GM23338 (cell line): ENCODE results near the gene EPHB2. TPM values are rescaled to one million over a fixed set of nuclear protein-coding genes. Genes with fewer than 3 reads are reported as not detected.

ENCODE experiments used
- ATAC-seq: fragments of 200-7000 bp; cut with Tn5 transposase; 3 replicates; pipeline ENCODE4 v1.9.1; 2020
- DNase-seq: peaks from one replicate; pipeline ENCODE4 v3.0.0-alpha.2; 2015; ENCODE audit warnings: low spot score
- H2AFZ ChIP-seq: fragments of 200-600 bp; sonication (generic); 2 replicates; pipeline ENCODE4 v1.8.0; 2016; ENCODE audit warnings: antibody characterized with exemption, mild to moderate bottlenecking, moderate library complexity
- H3F3A ChIP-seq: fragments of 200-600 bp; sonication (generic); replicated peaks from 2 replicates; pipeline ENCODE4 v1.8.0; 2017; ENCODE audit warnings: antibody characterized with exemption, mixed run types, low read depth
- H3K27ac ChIP-seq: fragments of 200-600 bp; sonication (generic); 2 replicates; pipeline ENCODE4 v1.6.1; 2016; ENCODE audit warnings: low read depth
- H3K27me3 ChIP-seq: fragments of 200-600 bp; sonication (generic); 2 replicates; pipeline ENCODE4 v1.8.0; 2016; ENCODE audit warnings: mild to moderate bottlenecking, mixed run types, moderate library complexity; ENCODE audit not compliant: insufficient read depth
- H3K36me3 ChIP-seq: fragments of 200-600 bp; sonication (generic); 2 replicates; pipeline ENCODE4 v1.8.0; 2016; ENCODE audit warnings: mild to moderate bottlenecking; ENCODE audit not compliant: insufficient read depth
- H3K4me1 ChIP-seq: fragments of 200-600 bp; sonication (generic); 2 replicates; pipeline ENCODE4 v1.8.0; 2016; ENCODE audit warnings: mild to moderate bottlenecking, moderate library complexity; ENCODE audit not compliant: insufficient read depth
- H3K4me2 ChIP-seq: fragments of 200-600 bp; sonication (generic); 2 replicates; pipeline ENCODE4 v1.7.1; 2017; ENCODE audit warnings: mixed run types
- H3K4me3 ChIP-seq: fragments of 200-600 bp; sonication (generic); 2 replicates; pipeline ENCODE4 v1.6.1; 2016; ENCODE audit warnings: mixed run types
- H3K79me2 ChIP-seq: fragments of 200-600 bp; sonication (generic); replicated peaks from 2 replicates; pipeline ENCODE4 v1.8.0; 2017; ENCODE audit warnings: mild to moderate bottlenecking; ENCODE audit not compliant: insufficient read depth
- H3K9me2 ChIP-seq: fragments of 200-600 bp; sonication (generic); 2 replicates; pipeline ENCODE4 v1.8.0; 2017; ENCODE audit not compliant: insufficient read depth
- H4K20me1 ChIP-seq: fragments of 200-600 bp; sonication (generic); replicated peaks from 2 replicates; pipeline ENCODE4 v1.8.0; 2017; ENCODE audit warnings: mild to moderate bottlenecking; ENCODE audit not compliant: insufficient read depth
- H3K27ac Mint-ChIP-seq: 2 replicates; pipeline ENCODE4 v1.8.0; 2020; ENCODE audit warnings: inconsistent platforms, mild to moderate bottlenecking, moderate library complexity, mixed read lengths
- H3K27me3 Mint-ChIP-seq: 3 replicates; pipeline ENCODE4 v1.8.0; 2022; ENCODE audit warnings: low read depth, mild to moderate bottlenecking, moderate library complexity, mixed read lengths, inconsistent platforms; ENCODE audit not compliant: insufficient read depth, poor library complexity
- H3K36me3 Mint-ChIP-seq: 3 replicates; pipeline ENCODE4 v1.8.0; 2021; ENCODE audit warnings: low read depth, mild to moderate bottlenecking, inconsistent platforms, moderate library complexity, mixed read lengths
- H3K4me1 Mint-ChIP-seq: 3 replicates; pipeline ENCODE4 v1.8.0; 2020; ENCODE audit warnings: mild to moderate bottlenecking, inconsistent platforms, mixed read lengths
- H3K4me3 Mint-ChIP-seq: 3 replicates; pipeline ENCODE4 v1.8.0; 2021; ENCODE audit warnings: moderate library complexity, mild to moderate bottlenecking, inconsistent platforms, mixed read lengths
- H3K9me3 Mint-ChIP-seq: 3 replicates; pipeline ENCODE4 v1.8.0; 2020; ENCODE audit warnings: moderate library complexity, mild to moderate bottlenecking, inconsistent platforms, mixed read lengths
- EZH2 ChIP-seq: fragments of 200-600 bp; sonication (generic); IDR thresholded peaks from one replicate; pipeline ENCODE4 v1.8.0; 2017; ENCODE audit warnings: antibody characterized with exemption, mild to moderate bottlenecking, low read depth; ENCODE audit not compliant: unreplicated experiment
- POLR2AphosphoS5 ChIP-seq: IDR thresholded peaks from 2 replicates; pipeline ENCODE4 v1.6.1; 2016; ENCODE audit warnings: antibody characterized with exemption, low read depth
- STAT1 ChIP-seq: IDR thresholded peaks from one replicate; pipeline ENCODE4 v1.6.1; 2016; ENCODE audit warnings: antibody characterized with exemption; ENCODE audit not compliant: unreplicated experiment
- ZNF114 ChIP-seq: fragments of 250-450 bp; sonication (Bioruptor Pico); IDR thresholded peaks from 2 replicates; pipeline ENCODE4 v1.5.0; 2020; ENCODE audit warnings: mild to moderate bottlenecking, moderate library complexity
- ZNF331 ChIP-seq: fragments of 250-450 bp; sonication (Bioruptor Pico); IDR thresholded peaks from 2 replicates; pipeline ENCODE4 v1.5.0; 2020; ENCODE audit warnings: low read depth, mild to moderate bottlenecking, moderate library complexity
- polyA plus RNA-seq: library from polyadenylated mRNA; unstranded; fragments of >200 nt; fragmentation: Nextera tagmentation; extraction: Ambion mirVana; gene quantifications from 2 replicates; pipeline ENCODE4 v1.2.1, GENCODE V29; 2016
- total RNA-seq: library from RNA; depleted of rRNA; stranded (reverse); fragments of >200 nt; shearing (Covaris generic); gene quantifications from 2 replicates; pipeline ENCODE4 v1.2.3, GENCODE V29; 2014
- TF ChIP-seq, protein P1 (sequence below): IDR thresholded peaks from one replicate; pipeline ENCODE4 v1.6.1; 2018; ENCODE audit warnings: antibody characterized with exemption; ENCODE audit not compliant: unreplicated experiment
- TF ChIP-seq, protein P2 (sequence below): fragments of 250-450 bp; sonication (Bioruptor Pico); IDR thresholded peaks from 2 replicates; pipeline ENCODE4 v1.5.0; 2020; ENCODE audit warnings: mild to moderate bottlenecking, moderate library complexity

Gene EPHB2
- total and polyA plus RNA-seq, 2 experiments from 2014 or later: 4.1 to 20.1 TPM

DNA sequence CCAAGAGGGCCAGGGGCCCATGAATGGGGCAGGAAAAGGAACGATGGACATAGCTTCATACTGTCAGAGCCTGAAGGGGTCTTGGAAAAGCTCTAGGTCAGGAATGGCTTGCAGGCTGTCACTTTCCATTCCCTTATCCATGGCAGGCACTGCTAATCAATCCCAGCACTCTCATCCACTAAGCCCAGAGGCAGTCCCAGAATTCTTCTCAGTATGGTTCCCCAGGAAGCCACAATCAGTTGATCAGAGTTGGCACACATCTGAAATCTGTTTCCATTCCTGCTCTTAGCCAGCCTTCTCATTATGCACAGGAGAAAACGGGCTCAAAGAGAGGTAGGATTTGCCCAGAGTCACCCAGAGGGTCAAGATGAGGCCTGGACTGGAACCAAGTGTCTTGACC lies 196.3 kb downstream of the EPHB2 start:
- Histone ChIP-seq H3K4me1 (no peaks in the 10 kb centered on the region), H3K79me2 (no peaks in the 10 kb centered on the region), H3K9me2 (no peaks in the 10 kb centered on the region), H3F3A (no peaks in the 10 kb centered on the region), H2AFZ (no peak overlapping the region), H3K4me3 (no peak overlapping the region), H3K27me3 (no peaks in the 10 kb centered on the region), H3K36me3 (no peaks in the 10 kb centered on the region; the same call in 1 of the 2 replicates), H3K4me2 (no peak overlapping the region), H4K20me1 (no peaks in the 10 kb centered on the region; the same call in 1 of the 2 replicates), H3K27ac (no peak overlapping the region)
- Mint-ChIP-seq H3K9me3 (no peaks in the 10 kb centered on the region), H3K27me3 (no peaks in the 10 kb centered on the region), H3K4me1 (no peaks in the 10 kb centered on the region), H3K36me3 (no peaks in the 10 kb centered on the region), H3K27ac (no peak overlapping the region), H3K4me3 (no peak overlapping the region; the same call in 2 of the 3 replicates)
- DNase-seq: no peak
- TF ChIP-seq EZH2: no peak
- TF ChIP-seq, protein P1, sequence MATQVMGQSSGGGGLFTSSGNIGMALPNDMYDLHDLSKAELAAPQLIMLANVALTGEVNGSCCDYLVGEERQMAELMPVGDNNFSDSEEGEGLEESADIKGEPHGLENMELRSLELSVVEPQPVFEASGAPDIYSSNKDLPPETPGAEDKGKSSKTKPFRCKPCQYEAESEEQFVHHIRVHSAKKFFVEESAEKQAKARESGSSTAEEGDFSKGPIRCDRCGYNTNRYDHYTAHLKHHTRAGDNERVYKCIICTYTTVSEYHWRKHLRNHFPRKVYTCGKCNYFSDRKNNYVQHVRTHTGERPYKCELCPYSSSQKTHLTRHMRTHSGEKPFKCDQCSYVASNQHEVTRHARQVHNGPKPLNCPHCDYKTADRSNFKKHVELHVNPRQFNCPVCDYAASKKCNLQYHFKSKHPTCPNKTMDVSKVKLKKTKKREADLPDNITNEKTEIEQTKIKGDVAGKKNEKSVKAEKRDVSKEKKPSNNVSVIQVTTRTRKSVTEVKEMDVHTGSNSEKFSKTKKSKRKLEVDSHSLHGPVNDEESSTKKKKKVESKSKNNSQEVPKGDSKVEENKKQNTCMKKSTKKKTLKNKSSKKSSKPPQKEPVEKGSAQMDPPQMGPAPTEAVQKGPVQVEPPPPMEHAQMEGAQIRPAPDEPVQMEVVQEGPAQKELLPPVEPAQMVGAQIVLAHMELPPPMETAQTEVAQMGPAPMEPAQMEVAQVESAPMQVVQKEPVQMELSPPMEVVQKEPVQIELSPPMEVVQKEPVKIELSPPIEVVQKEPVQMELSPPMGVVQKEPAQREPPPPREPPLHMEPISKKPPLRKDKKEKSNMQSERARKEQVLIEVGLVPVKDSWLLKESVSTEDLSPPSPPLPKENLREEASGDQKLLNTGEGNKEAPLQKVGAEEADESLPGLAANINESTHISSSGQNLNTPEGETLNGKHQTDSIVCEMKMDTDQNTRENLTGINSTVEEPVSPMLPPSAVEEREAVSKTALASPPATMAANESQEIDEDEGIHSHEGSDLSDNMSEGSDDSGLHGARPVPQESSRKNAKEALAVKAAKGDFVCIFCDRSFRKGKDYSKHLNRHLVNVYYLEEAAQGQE: no peak
- TF ChIP-seq STAT1: no peak
- no peak for TF ChIP-seq POLR2AphosphoS5
- no peak for TF ChIP-seq ZNF331 (CRISPR knock-in tag)
- no peak for TF ChIP-seq ZNF114 (CRISPR knock-in tag)
- TF ChIP-seq, protein P2, sequence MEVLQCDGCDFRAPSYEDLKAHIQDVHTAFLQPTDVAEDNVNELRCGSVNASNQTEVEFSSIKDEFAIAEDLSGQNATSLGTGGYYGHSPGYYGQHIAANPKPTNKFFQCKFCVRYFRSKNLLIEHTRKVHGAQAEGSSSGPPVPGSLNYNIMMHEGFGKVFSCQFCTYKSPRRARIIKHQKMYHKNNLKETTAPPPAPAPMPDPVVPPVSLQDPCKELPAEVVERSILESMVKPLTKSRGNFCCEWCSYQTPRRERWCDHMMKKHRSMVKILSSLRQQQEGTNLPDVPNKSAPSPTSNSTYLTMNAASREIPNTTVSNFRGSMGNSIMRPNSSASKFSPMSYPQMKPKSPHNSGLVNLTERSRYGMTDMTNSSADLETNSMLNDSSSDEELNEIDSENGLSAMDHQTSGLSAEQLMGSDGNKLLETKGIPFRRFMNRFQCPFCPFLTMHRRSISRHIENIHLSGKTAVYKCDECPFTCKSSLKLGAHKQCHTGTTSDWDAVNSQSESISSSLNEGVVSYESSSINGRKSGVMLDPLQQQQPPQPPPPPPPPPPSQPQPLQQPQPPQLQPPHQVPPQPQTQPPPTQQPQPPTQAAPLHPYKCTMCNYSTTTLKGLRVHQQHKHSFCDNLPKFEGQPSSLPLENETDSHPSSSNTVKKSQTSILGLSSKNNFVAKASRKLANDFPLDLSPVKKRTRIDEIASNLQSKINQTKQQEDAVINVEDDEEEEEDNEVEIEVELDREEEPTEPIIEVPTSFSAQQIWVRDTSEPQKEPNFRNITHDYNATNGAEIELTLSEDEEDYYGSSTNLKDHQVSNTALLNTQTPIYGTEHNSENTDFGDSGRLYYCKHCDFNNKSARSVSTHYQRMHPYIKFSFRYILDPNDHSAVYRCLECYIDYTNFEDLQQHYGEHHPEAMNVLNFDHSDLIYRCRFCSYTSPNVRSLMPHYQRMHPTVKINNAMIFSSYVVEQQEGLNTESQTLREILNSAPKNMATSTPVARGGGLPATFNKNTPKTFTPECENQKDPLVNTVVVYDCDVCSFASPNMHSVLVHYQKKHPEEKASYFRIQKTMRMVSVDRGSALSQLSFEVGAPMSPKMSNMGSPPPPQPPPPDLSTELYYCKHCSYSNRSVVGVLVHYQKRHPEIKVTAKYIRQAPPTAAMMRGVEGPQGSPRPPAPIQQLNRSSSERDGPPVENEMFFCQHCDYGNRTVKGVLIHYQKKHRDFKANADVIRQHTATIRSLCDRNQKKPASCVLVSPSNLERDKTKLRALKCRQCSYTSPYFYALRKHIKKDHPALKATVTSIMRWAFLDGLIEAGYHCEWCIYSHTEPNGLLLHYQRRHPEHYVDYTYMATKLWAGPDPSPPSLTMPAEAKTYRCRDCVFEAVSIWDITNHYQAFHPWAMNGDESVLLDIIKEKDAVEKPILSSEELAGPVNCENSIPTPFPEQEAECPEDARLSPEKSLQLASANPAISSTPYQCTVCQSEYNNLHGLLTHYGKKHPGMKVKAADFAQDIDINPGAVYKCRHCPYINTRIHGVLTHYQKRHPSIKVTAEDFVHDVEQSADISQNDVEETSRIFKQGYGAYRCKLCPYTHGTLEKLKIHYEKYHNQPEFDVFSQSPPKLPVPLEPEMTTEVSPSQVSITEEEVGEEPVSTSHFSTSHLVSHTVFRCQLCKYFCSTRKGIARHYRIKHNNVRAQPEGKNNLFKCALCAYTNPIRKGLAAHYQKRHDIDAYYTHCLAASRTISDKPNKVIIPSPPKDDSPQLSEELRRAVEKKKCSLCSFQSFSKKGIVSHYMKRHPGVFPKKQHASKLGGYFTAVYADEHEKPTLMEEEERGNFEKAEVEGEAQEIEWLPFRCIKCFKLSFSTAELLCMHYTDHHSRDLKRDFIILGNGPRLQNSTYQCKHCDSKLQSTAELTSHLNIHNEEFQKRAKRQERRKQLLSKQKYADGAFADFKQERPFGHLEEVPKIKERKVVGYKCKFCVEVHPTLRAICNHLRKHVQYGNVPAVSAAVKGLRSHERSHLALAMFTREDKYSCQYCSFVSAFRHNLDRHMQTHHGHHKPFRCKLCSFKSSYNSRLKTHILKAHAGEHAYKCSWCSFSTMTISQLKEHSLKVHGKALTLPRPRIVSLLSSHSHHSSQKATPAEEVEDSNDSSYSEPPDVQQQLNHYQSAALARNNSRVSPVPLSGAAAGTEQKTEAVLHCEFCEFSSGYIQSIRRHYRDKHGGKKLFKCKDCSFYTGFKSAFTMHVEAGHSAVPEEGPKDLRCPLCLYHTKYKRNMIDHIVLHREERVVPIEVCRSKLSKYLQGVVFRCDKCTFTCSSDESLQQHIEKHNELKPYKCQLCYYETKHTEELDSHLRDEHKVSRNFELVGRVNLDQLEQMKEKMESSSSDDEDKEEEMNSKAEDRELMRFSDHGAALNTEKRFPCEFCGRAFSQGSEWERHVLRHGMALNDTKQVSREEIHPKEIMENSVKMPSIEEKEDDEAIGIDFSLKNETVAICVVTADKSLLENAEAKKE (CRISPR knock-in tag): no peak
- ATAC-seq: no peak
